Tibial nerve (tissue), 4 donors: ENCODE measurements around the gene VDR.

Source experiments
- CTCF ChIP-seq, 5 experiments: fragments of 200-600 bp in 3 of 5; fragments of 450-650 bp in 2 of 5; sonication (generic) in 3 of 5; IDR thresholded peaks; one replicate each; pipeline ENCODE4 v1.5.1; 2016 to 2019; ENCODE audit warnings: antibody characterized with exemption in 5 of 5, mild to moderate bottlenecking in 3 of 5, moderate library complexity in 2 of 5
- EP300 ChIP-seq, 2 donors: sonication (generic); formaldehyde crosslinking; IDR thresholded peaks; one replicate each; pipeline ENCODE4 v1.6.1; 2017; ENCODE audit warnings: antibody characterized with exemption in 2 of 2, mild to moderate bottlenecking in 1 of 2
- POLR2A ChIP-seq, 2 donors: fragments of 450-650 bp; IDR thresholded peaks; one replicate each; pipeline ENCODE4 v1.6.1; 2017; ENCODE audit warnings: antibody characterized with exemption in 2 of 2, mild to moderate bottlenecking in 2 of 2, moderate library complexity in 2 of 2

GRCh38 chr12:47940773-47941474 lies 36.1 kb upstream of the VDR start:
- TF ChIP-seq CTCF (IDR thresholded peaks at IDR 0.05) (no peak), POLR2A (IDR thresholded peaks at IDR 0.05) (no peak), EP300 (IDR thresholded peaks at IDR 0.05) (no peak)
